MCF 10A (cell line): ENCODE data around the gene ZNF77. TPM values are rescaled to one million over a fixed set of nuclear protein-coding genes. Genes with fewer than 3 reads are reported as not detected.
A peak's percentile ranks its signal among the peaks of the same experiment; 100 is the strongest.

ENCODE experiments used
- BruUV-seq: library from RNA; stranded (reverse); fragments of 400-500 nt; replicated peaks from 2 replicates; lab custom pipeline; 2021; lab: Mats Ljungman, UMichigan
- CTCF ChIA-PET: fragments of 300-600 bp; sonication (Branson Sonifier 250); formaldehyde crosslinking; extraction: SDS; loops from one replicate; lab custom pipeline; 2021; ENCODE audit warnings: antibody characterized with exemption, inconsistent platforms; lab: Yijun Ruan, JAX
- POLR2A ChIA-PET: fragments of 300-600, 350-650 bp; sonication (Branson Sonifier 250); formaldehyde crosslinking; extraction: SDS; loops from one replicate; lab custom pipeline; 2020; ENCODE audit warnings: antibody characterized with exemption, inconsistent platforms; lab: Yijun Ruan, JAX
- DNase-seq: peaks from one replicate; pipeline ENCODE4 v3.0.0-alpha.2; 2018; ENCODE audit not compliant: unreplicated experiment
- H3K27ac Mint-ChIP-seq: one replicate; pipeline ENCODE4 v1.8.0; 2022; ENCODE audit warnings: mild to moderate bottlenecking, low read depth, mixed read lengths; ENCODE audit not compliant: unreplicated experiment
- H3K27me3 Mint-ChIP-seq: one replicate; pipeline ENCODE4 v1.8.0; 2022; ENCODE audit warnings: mixed read lengths; ENCODE audit not compliant: insufficient read depth, unreplicated experiment
- H3K36me3 Mint-ChIP-seq: one replicate; pipeline ENCODE4 v1.8.0; 2022; ENCODE audit warnings: mild to moderate bottlenecking, moderate library complexity, mixed read lengths; ENCODE audit not compliant: insufficient read depth, unreplicated experiment
- H3K4me1 Mint-ChIP-seq: one replicate; pipeline ENCODE4 v1.8.0; 2022; ENCODE audit warnings: mixed read lengths; ENCODE audit not compliant: insufficient read depth, unreplicated experiment
- H3K4me3 Mint-ChIP-seq: one replicate; pipeline ENCODE4 v1.8.0; 2022; ENCODE audit warnings: mild to moderate bottlenecking, moderate library complexity, mixed read lengths; ENCODE audit not compliant: unreplicated experiment
- H3K9me3 Mint-ChIP-seq: one replicate; pipeline ENCODE4 v1.8.0; 2022; ENCODE audit warnings: mixed read lengths; ENCODE audit not compliant: unreplicated experiment
- intact Hi-C: fragments of 100-400 bp; cut with micrococcal nuclease; formaldehyde crosslinking; loops from 2 replicates; pipeline ENCODE4 v1.14.1; 2022
- total RNA-seq: library from RNA; stranded (reverse); gene quantifications from 2 replicates; pipeline ENCODE4 v1.2.3, GENCODE V29; 2022
- TF ChIP-seq, protein P1 (sequence below): fragments of 200-600 bp; IDR thresholded peaks from one replicate; pipeline ENCODE4 v1.8.0; 2022; ENCODE audit warnings: antibody characterized with exemption, mild to moderate bottlenecking; ENCODE audit not compliant: unreplicated experiment

Gene ZNF77
- total RNA-seq, 1 experiment from 2014 or later = 4.9 TPM

DNA sequence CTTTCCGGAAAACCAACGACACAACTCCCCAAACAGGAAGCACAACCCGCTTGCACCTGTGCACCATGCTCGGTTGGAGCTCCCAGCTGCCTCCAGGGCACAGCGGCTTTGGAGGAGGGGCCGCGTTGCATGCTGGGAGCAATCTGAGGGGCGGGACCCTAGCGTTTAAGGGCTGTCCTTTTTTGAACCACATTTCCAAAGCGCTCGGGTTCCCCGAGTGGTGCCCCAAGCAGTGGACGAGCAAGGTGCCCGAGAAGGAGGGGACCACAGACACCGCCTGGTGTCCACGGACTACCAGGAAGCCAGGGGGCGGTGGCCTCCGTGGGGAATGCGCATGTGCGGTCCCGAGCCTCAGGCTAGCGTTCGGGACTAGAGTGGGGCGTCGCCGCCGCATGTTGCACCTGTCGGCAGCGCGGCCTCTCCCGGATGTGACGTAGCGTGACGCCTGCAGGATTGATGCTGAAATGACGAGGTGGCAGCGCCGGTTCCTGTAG, 56.0 kb downstream of the ZNF77 start:
- no TSS peak for BruUV-seq
- intact Hi-C loops = loop anchor here (5.0 kb wide), 1 partner anchor 241 kb away; no protein-coding TSS in a partner anchor
- Mint-ChIP-seq H3K36me3 (no peaks in the 10 kb centered on the region), H3K4me3 (no peak overlapping the region), H3K9me3 (no peaks in the 10 kb centered on the region), H3K27ac (no peak overlapping the region), H3K27me3 (no peaks in the 10 kb centered on the region), H3K4me1 (no peaks in the 10 kb centered on the region)
- ChIA-PET CTCF (interaction anchor here (0.6 to 4.9 kb wide), 5 partner anchors 46 to 416 kb away, joined by 3 to 41 read pairs (median 3); no protein-coding TSS in a partner anchor), POLR2A (interaction anchor here (1.2 to 2.5 kb wide), 4 partner anchors 13 to 103 kb away, joined by 5 to 30 read pairs (median 16); partner anchors contain the start of genes THOP1 and ZNF57)
- TF ChIP-seq, protein P1, sequence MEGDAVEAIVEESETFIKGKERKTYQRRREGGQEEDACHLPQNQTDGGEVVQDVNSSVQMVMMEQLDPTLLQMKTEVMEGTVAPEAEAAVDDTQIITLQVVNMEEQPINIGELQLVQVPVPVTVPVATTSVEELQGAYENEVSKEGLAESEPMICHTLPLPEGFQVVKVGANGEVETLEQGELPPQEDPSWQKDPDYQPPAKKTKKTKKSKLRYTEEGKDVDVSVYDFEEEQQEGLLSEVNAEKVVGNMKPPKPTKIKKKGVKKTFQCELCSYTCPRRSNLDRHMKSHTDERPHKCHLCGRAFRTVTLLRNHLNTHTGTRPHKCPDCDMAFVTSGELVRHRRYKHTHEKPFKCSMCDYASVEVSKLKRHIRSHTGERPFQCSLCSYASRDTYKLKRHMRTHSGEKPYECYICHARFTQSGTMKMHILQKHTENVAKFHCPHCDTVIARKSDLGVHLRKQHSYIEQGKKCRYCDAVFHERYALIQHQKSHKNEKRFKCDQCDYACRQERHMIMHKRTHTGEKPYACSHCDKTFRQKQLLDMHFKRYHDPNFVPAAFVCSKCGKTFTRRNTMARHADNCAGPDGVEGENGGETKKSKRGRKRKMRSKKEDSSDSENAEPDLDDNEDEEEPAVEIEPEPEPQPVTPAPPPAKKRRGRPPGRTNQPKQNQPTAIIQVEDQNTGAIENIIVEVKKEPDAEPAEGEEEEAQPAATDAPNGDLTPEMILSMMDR = no peak
- DNase-seq = no peak

DNA sequence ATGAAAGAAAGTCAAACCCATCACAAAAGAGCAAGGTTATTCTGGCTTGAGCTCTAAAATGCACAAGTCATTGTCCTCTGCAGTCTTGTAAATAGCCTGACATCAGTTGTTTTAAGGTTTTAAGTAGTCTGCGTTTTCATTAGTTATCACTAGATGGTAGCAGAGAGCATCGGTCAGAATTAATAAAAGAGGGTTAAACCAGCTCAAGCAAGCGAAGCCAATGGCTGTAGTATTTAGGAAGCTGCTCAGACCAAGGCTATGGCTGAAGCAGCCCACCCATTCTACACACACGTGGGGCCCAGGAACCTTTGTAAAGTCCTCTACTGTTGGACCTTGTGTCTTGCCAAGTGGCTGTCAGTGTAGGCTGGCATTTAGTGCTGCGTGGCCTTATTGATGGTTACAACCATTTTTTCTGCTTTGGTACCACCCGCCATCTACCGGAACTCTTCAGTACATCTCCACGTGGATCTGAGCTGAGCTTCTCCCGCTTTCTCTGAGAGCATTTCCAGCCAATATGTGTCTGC, 57.3 kb downstream of the ZNF77 start:
- no peaks in the 10 kb centered on the region for H3K36me3 Mint-ChIP-seq
- H3K4me3 Mint-ChIP-seq = no peak overlapping the region
- ChIA-PET CTCF (interaction anchor here (0.6 to 4.9 kb wide), 29 partner anchors 9 to 1765 kb away, joined by 3 to 41 read pairs (median 3); partner anchors contain the start of genes ZNF554, ZNF555, ZNF556 and ZNF57), POLR2A (interaction anchor here (0.6 to 2.5 kb wide), 14 partner anchors 9 to 288 kb away, joined by 3 to 30 read pairs (median 5); partner anchors contain the start of genes THOP1, ZNF57 and ZNF77)
- H3K4me1 Mint-ChIP-seq = no peaks in the 10 kb centered on the region
- no peaks in the 10 kb centered on the region for H3K9me3 Mint-ChIP-seq
- H3K27me3 Mint-ChIP-seq = no peaks in the 10 kb centered on the region
- no TSS peak for BruUV-seq
- DNase-seq = peak; percentile 70
- TF ChIP-seq, protein P1 = peak; percentile 61
- H3K27ac Mint-ChIP-seq = no peak overlapping the region
- intact Hi-C loops = loop anchor here (1.0 to 5.0 kb wide), 2 partner anchors 58 to 240 kb away; no protein-coding TSS in a partner anchor

DNA sequence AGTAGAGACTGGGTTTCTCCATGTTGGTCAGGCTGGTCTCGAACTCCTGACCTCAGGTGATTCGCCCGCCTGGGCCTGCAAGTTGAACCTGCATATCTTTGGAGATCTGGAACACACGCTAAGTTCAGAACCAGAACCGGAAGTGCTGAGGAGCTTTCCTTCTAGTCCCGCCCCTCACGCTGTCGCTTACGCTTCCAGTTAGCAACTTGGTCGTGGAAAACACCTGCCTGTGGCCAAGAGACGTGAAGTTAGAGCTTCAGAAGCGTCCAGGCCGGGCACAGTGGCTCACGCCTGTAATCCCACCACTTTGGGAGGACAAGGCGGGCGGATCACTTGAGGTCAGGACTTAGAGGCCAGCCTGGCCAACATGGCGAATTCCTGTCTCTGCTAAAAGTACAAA, 59.0 kb downstream of the ZNF77 start:
- Mint-ChIP-seq H3K36me3 (no peaks in the 10 kb centered on the region), H3K9me3 (no peaks in the 10 kb centered on the region), H3K27ac (no peak overlapping the region), H3K27me3 (no peaks in the 10 kb centered on the region), H3K4me1 (no peaks in the 10 kb centered on the region), H3K4me3 (no peak overlapping the region)
- intact Hi-C loops = loop anchor here (5.0 kb wide), 1 partner anchor 238 kb away; no protein-coding TSS in a partner anchor
- DNase-seq = no peak
- BruUV-seq = no TSS peak
- TF ChIP-seq, protein P1 = no peak
- ChIA-PET POLR2A (interaction anchor here (1.6 kb wide), 1 partner anchor 65 kb away, joined by 5 read pairs; no protein-coding TSS in a partner anchor), CTCF (interaction anchor here (1.7 to 4.9 kb wide), 2 partner anchors 65 to 66 kb away, joined by 3 to 41 read pairs; partner anchors contain the start of gene ZNF554)
